DND-41 (cell line): Measurements from ENCODE around the gene TSHZ1.

Experiments used
- ATAC-seq: fragments of 200-7000 bp; cut with Tn5 transposase; 3 replicates; pipeline ENCODE4 v1.9.1; 2021; ENCODE audit warnings: low read depth; ENCODE audit not compliant: insufficient read depth
- DNase-seq: peaks from one replicate; pipeline ENCODE4 v3.0.0-alpha.2; 2020
- H2AFZ ChIP-seq: 2 replicates; pipeline ENCODE4 v1.6.0; 2012; ENCODE audit warnings: low read depth, low read length
- H3K27ac ChIP-seq: 2 replicates; pipeline ENCODE4 v1.5.1; 2012; ENCODE audit warnings: low read length, inconsistent platforms
- H3K27me3 ChIP-seq: fragments of 200-600 bp; sonication (generic); 2 replicates; pipeline ENCODE4 v1.6.0; 2012; ENCODE audit warnings: low read length, mild to moderate bottlenecking, inconsistent platforms; ENCODE audit not compliant: insufficient read depth, poor library complexity
- H3K36me3 ChIP-seq: 2 replicates; pipeline ENCODE4 v1.5.1; 2012; ENCODE audit warnings: low read length, inconsistent platforms; ENCODE audit not compliant: insufficient read depth
- H3K4me1 ChIP-seq: 2 replicates; pipeline ENCODE4 v1.5.1; 2012; ENCODE audit warnings: mild to moderate bottlenecking, low read length; ENCODE audit not compliant: insufficient read depth
- H3K4me2 ChIP-seq: 2 replicates; pipeline ENCODE4 v1.6.0; 2012; ENCODE audit warnings: mild to moderate bottlenecking, moderate library complexity, low read length, inconsistent platforms; ENCODE audit not compliant: insufficient read depth
- H3K4me3 ChIP-seq, 2 experiments: fragments of 200-600 bp in 1 of 2; shearing (Covaris generic) in 1 of 2; 2 replicates each; pipeline ENCODE4 v1.5.1; 2012 to 2016; ENCODE audit warnings: inconsistent platforms in 2 of 2, low read length in 2 of 2, mild to moderate bottlenecking in 2 of 2, low read depth in 1 of 2, moderate library complexity in 1 of 2
- H3K79me2 ChIP-seq: 2 replicates; pipeline ENCODE4 v1.6.0; 2012; ENCODE audit warnings: low read length, inconsistent platforms; ENCODE audit not compliant: insufficient read depth
- H3K9ac ChIP-seq: 2 replicates; pipeline ENCODE4 v1.6.0; 2012; ENCODE audit warnings: low read depth, mild to moderate bottlenecking, inconsistent platforms, low read length, moderate library complexity
- H3K9me3 ChIP-seq: 2 replicates; pipeline ENCODE4 v1.5.1; 2012; ENCODE audit warnings: low read length, moderate library complexity, mild to moderate bottlenecking, inconsistent platforms; ENCODE audit not compliant: insufficient read depth, severe bottlenecking
- H4K20me1 ChIP-seq: 2 replicates; pipeline ENCODE4 v1.6.0; 2012; ENCODE audit warnings: low read length; ENCODE audit not compliant: insufficient read depth
- EZH2 ChIP-seq: IDR thresholded peaks from 3 replicates; pipeline ENCODE4 v1.6.1; 2012; ENCODE audit warnings: borderline replicate concordance, low read depth, mild to moderate bottlenecking, moderate library complexity, low read length, inconsistent platforms; ENCODE audit not compliant: severe bottlenecking
- TF ChIP-seq, protein P1 (sequence below): IDR thresholded peaks from 2 replicates; pipeline ENCODE4 v1.5.1; 2012; ENCODE audit warnings: borderline replicate concordance, low read length, moderate library complexity, mild to moderate bottlenecking; ENCODE audit not compliant: poor library complexity, severe bottlenecking; ENCODE audit errors: extremely low read depth

The TSHZ1 gene

DNA sequence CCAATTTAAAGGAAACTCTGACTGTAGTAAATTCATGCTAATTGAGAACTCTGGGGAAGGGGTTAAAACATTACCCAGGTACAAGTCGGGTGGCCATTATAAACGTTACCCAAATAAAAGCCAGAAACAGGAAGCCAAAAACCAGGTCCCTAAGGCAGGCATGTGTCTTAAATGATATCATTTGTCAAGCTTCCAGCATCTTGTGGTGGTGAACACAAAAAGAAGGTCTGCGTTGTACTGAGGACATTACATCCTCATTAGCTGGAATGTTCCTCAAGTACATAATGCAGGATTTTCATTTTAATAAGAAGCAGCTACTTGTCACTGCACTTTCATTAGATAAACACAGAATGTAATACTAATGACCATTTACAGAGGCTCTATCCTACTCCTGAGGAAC lies 12.6 kb upstream of the TSHZ1 start:
- H3K4me3 ChIP-seq, result no peak overlapping the region
- no peak overlapping the region for H2AFZ ChIP-seq

DNA sequence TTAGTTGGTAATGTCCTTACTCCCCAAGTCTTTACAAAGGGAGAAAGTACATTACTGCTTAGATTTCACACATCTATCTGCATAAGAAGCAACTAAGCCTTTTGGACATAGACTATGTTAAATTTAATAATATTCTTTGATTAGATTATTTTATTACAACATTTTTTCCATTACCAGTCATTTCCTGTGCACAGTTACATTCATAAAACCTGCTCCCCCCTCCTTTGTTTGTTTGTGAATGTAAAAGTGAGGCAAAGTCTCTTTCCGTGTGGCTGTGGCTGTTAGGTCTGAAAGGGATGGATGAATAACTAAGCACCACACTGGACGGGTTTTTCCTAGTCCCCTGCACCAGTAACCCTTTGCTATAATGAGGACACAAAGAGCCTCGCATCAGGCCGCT lies 11.3 kb upstream of the TSHZ1 start:
- no peak for ATAC-seq
- H3K27ac ChIP-seq, result no peak overlapping the region
- DNase-seq, result no peak
- peaks cover 32% of the 10 kb centered on the region for H4K20me1 ChIP-seq
- H3K36me3 ChIP-seq, result peaks cover 34% of the 10 kb centered on the region
- H3K9me3 ChIP-seq, result no peaks in the 10 kb centered on the region
- no peaks in the 10 kb centered on the region for H3K27me3 ChIP-seq
- TF ChIP-seq, protein P1, sequence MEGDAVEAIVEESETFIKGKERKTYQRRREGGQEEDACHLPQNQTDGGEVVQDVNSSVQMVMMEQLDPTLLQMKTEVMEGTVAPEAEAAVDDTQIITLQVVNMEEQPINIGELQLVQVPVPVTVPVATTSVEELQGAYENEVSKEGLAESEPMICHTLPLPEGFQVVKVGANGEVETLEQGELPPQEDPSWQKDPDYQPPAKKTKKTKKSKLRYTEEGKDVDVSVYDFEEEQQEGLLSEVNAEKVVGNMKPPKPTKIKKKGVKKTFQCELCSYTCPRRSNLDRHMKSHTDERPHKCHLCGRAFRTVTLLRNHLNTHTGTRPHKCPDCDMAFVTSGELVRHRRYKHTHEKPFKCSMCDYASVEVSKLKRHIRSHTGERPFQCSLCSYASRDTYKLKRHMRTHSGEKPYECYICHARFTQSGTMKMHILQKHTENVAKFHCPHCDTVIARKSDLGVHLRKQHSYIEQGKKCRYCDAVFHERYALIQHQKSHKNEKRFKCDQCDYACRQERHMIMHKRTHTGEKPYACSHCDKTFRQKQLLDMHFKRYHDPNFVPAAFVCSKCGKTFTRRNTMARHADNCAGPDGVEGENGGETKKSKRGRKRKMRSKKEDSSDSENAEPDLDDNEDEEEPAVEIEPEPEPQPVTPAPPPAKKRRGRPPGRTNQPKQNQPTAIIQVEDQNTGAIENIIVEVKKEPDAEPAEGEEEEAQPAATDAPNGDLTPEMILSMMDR, result no peak
- TF ChIP-seq EZH2, result no peak
- H3K79me2 ChIP-seq, result peaks cover 55% of the 10 kb centered on the region
- H3K4me3 ChIP-seq, result no peak overlapping the region
- H3K4me1 ChIP-seq, result no peaks in the 10 kb centered on the region
- no peak overlapping the region for H3K9ac ChIP-seq
- H2AFZ ChIP-seq, result no peak overlapping the region
- no peak overlapping the region for H3K4me2 ChIP-seq

More for the DNA sequence above, 12.6 kb upstream of the TSHZ1 start:
- Histone ChIP-seq H3K27me3 (no peaks in the 10 kb centered on the region), H3K27ac (no peak overlapping the region), H3K9ac (no peak overlapping the region), H3K4me1 (no peaks in the 10 kb centered on the region), H3K4me2 (no peak overlapping the region), H3K9me3 (no peaks in the 10 kb centered on the region), H3K36me3 (peaks cover 34% of the 10 kb centered on the region), H3K79me2 (peaks cover 42% of the 10 kb centered on the region), H4K20me1 (peaks cover 19% of the 10 kb centered on the region; the same call in 1 of the 2 replicates)
- ATAC-seq, result no peak; the same call in 2 of the 3 replicates
- no peak for TF ChIP-seq EZH2
- TF ChIP-seq, protein P1, result no peak
- no peak for DNase-seq

DNA sequence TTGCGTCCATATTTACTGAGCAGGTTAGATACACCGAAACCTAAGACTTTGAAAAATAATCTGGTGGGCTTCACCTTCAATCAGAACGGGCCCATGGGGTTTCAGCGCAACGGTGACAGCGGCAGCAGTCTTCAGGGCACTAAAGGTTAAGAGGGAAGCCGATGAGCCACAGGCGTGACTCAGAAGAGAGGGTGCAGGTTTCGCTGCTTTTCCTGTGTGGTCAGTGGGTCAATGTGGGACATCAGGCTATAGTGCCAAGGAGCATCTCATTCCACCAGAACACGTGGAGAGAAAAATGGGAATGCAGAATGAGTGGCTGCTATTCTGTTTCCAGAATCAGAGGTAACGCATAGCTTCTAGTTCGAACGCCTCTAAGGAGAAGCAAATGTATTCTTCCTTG lies 10.5 kb upstream of the TSHZ1 start:
- Histone ChIP-seq H3K9me3 (no peaks in the 10 kb centered on the region), H2AFZ (no peak overlapping the region), H3K27me3 (no peaks in the 10 kb centered on the region), H3K36me3 (peaks cover 40% of the 10 kb centered on the region), H4K20me1 (peaks cover 39% of the 10 kb centered on the region), H3K79me2 (peaks cover 62% of the 10 kb centered on the region), H3K27ac (no peak overlapping the region), H3K4me1 (no peaks in the 10 kb centered on the region), H3K4me3 (no peak overlapping the region), H3K4me2 (no peak overlapping the region), H3K9ac (no peak overlapping the region)
- TF ChIP-seq, protein P1, result no peak
- no peak for TF ChIP-seq EZH2
- DNase-seq (no peak), ATAC-seq (no peak)

DNA sequence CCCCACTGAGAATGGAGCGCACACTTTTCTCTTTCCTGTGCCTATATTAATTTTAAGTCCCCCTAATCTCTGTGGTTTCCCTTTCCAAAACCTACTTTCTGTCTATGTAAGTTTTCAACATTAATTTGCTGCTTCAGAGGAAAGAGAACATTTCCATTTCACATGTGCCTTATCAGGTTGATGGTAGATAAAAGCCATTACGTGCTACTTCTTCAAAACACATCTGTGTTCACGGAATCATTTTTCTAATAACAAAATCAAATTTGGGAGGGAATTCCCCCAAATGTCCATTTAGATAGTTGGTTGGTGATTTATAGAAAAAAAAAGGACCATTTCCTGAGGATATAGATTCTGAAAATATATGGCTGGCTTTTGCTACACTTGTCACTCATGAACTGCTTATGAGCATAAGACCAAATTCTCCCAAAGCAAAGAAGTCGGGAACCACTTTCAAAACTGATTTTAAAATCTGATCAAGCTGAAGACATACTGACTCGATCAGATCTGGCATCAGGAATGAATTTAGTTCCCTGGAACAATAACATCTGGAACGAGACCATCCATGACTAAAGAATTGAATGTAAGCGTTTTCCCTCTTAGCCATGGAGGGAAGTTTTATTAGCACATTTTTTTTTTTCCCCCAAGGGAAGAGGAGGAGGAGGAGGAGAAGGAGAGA lies 9.9 kb upstream of the TSHZ1 start:
- H3K9ac ChIP-seq, result no peak overlapping the region
- no peak for TF ChIP-seq EZH2
- TF ChIP-seq, protein P1, result no peak
- H3K4me1 ChIP-seq, result peaks cover 4% of the 10 kb centered on the region
- ATAC-seq (no peak), DNase-seq (no peak)
- no peaks in the 10 kb centered on the region for H3K9me3 ChIP-seq
- H2AFZ ChIP-seq, result no peak overlapping the region
- peaks cover 69% of the 10 kb centered on the region for H3K79me2 ChIP-seq
- no peak overlapping the region for H3K27ac ChIP-seq
- no peak overlapping the region for H3K4me2 ChIP-seq
- no peaks in the 10 kb centered on the region for H3K27me3 ChIP-seq
- H4K20me1 ChIP-seq, result peaks cover 41% of the 10 kb centered on the region
- peaks cover 41% of the 10 kb centered on the region for H3K36me3 ChIP-seq
- H3K4me3 ChIP-seq, result no peak overlapping the region
